ENCODE results near the gene OPN3. TPM values are rescaled to one million over a fixed set of nuclear protein-coding genes. Genes with fewer than 3 reads are reported as not detected.

OPN3 gene
- total RNA-seq, 4 donors from 2014 or later: 10.9 to 20.0 (median 12.8) TPM

GRCh38 chr1:241605146-241605805 is 34.9 kb downstream of the OPN3 start:
- no peak for ATAC-seq (ENCODE audit: low FRiP score)
- no peak for DNase-seq (ENCODE audit: low spot score)
- TF ChIP-seq CTCF (IDR thresholded peaks at IDR 0.05): no peak

- TF ChIP-seq CTCF (IDR thresholded peaks at IDR 0.05): no peak
- DNase-seq (ENCODE audit: low spot score) (no peak), ATAC-seq (ENCODE audit: low FRiP score) (no peak)
Measured at GRCh38 chr1:241603731-241604245, 36.4 kb downstream of the OPN3 start.

- ATAC-seq (ENCODE audit: low FRiP score): no peak
- DNase-seq (ENCODE audit: low spot score): no peak
- TF ChIP-seq CTCF (IDR thresholded peaks at IDR 0.05): no peak
Measured at GRCh38 chr1:241600496-241600901, 39.7 kb downstream of the OPN3 start.

- no peak for ATAC-seq (ENCODE audit: low FRiP score)
- no peak for DNase-seq (ENCODE audit: low spot score)
- no peak for TF ChIP-seq CTCF (IDR thresholded peaks at IDR 0.05)
Measured at GRCh38 chr1:241598249-241598648, 41.9 kb downstream of the OPN3 start.

- ATAC-seq (ENCODE audit: low FRiP score) (no peak), DNase-seq (ENCODE audit: low spot score) (no peak)
- TF ChIP-seq CTCF (IDR thresholded peaks at IDR 0.05): no peak
Measured at GRCh38 chr1:241596633-241597032, 43.5 kb downstream of the OPN3 start.

- ATAC-seq (ENCODE audit: low FRiP score): no peak
- no peak for TF ChIP-seq CTCF (IDR thresholded peaks at IDR 0.05)
- no peak for DNase-seq (ENCODE audit: low spot score)
Measured at GRCh38 chr1:241593186-241593585, 47.0 kb downstream of the OPN3 start.

GRCh38 chr1:241592273-241592958 is 47.8 kb downstream of the OPN3 start:
- DNase-seq (ENCODE audit: low spot score): no peak
- ATAC-seq (ENCODE audit: low FRiP score): no peak
- TF ChIP-seq CTCF (IDR thresholded peaks at IDR 0.05): no peak

Data from omental fat pad (tissue), 4 donors.